ENCODE data around the gene DSC1. TPM values are rescaled to one million over a fixed set of nuclear protein-coding genes. Genes with fewer than 3 reads are reported as not detected.

The DSC1 gene
- total RNA-seq, 2 donors from 2014 or later, result 0.41 TPM; not detected in 1

DNA sequence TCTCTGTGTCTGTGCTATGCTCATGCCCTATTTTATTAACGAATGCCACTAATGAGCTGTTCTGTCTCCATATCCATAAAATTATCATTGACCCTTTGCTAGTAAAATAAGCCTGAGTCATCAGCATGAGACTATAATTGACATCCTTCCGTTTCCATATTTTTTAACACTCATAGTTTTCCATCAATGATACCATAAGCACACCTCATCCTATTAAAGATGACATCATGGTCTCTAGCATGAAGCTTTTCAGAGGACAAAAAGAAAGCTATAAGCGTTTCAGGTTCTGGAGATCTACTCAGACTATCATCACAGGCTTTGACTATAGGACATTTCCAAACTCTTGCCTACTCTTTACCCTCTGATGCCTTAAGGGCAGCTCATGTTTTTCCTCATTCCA lies 59.2 kb downstream of the DSC1 start:
- H3K27ac ChIP-seq, result no peak overlapping the region
- H3K4me3 ChIP-seq, result no peak overlapping the region
- DNase-seq (ENCODE audit: low spot score), result no peak
- TF ChIP-seq, protein P1, sequence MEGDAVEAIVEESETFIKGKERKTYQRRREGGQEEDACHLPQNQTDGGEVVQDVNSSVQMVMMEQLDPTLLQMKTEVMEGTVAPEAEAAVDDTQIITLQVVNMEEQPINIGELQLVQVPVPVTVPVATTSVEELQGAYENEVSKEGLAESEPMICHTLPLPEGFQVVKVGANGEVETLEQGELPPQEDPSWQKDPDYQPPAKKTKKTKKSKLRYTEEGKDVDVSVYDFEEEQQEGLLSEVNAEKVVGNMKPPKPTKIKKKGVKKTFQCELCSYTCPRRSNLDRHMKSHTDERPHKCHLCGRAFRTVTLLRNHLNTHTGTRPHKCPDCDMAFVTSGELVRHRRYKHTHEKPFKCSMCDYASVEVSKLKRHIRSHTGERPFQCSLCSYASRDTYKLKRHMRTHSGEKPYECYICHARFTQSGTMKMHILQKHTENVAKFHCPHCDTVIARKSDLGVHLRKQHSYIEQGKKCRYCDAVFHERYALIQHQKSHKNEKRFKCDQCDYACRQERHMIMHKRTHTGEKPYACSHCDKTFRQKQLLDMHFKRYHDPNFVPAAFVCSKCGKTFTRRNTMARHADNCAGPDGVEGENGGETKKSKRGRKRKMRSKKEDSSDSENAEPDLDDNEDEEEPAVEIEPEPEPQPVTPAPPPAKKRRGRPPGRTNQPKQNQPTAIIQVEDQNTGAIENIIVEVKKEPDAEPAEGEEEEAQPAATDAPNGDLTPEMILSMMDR (IDR thresholded peaks at IDR 0.05), result no peak
- ATAC-seq (ENCODE audit: insufficient number of reproducible peaks, low FRiP score, low read depth), result no peak
- no peaks in the 10 kb centered on the region for H3K4me1 ChIP-seq (ENCODE audit: control insufficient read depth in 1 of 2, low read depth in 2 of 2)
- no peaks in the 10 kb centered on the region for H3K27me3 ChIP-seq (replicated peaks; ENCODE audit: insufficient read depth)
- H3K36me3 ChIP-seq, result no peaks in the 10 kb centered on the region
- no peaks in the 10 kb centered on the region for H3K9me3 ChIP-seq

DNA sequence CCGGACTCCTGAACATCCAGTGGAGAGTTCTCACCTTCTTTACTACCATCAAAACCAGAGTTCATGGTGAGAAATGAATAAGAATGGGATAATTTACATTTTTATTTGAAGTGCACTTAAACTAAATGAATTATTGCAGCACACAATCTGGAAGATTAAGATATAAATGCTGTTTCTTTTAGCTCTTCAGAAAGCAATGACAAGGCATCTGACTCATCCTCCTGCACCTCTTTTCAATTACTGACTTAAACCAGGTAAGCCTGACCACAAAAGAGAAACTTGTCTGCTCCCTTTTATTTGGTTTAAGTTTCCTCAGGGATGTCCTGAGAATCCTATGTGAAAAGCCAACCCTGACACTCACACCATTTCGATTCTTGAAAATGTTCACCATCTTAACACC lies 59.7 kb downstream of the DSC1 start:
- Histone ChIP-seq H3K4me1 (ENCODE audit: control insufficient read depth in 1 of 2, low read depth in 2 of 2) (no peaks in the 10 kb centered on the region), H3K36me3 (no peaks in the 10 kb centered on the region), H3K4me3 (no peak overlapping the region), H3K9me3 (no peaks in the 10 kb centered on the region), H3K27ac (no peak overlapping the region), H3K27me3 (replicated peaks; ENCODE audit: insufficient read depth) (no peaks in the 10 kb centered on the region)
- ATAC-seq (ENCODE audit: insufficient number of reproducible peaks, low FRiP score, low read depth) (no peak), DNase-seq (ENCODE audit: low spot score) (no peak)
- TF ChIP-seq, protein P1 (IDR thresholded peaks at IDR 0.05), result no peak

DNA sequence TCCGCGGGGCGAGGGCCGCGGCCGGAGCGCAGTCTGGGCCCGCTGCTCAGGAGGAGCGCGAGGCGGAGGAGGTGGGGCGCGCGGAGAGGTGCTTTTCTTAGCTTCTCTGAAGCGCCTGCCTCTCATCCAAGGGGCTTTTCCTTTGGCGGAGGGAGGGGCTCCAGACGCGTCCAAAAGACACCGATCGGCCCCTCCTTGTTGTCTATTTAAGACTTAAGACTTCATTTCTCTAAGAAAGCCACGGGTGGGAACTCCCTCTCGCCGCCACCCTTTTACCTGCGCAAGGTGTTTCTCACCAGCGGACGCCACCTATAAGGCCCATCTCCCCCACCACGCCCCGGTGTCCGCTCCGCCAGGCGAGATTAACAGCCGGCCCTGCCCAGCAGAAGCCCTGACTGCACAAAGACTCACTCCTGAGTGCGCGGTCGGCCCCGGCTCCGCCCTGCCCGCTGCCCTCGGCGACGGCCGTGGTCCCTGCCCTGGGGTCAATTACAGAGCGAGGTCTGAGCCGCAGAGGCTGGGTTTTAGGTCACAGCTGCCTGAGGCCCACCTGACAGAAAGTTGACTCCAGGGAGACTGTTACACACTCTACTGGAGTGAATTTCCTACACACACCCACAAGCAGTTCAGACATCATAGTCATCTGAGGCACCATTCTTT lies 60.5 kb downstream of the DSC1 start, which contains the start of gene DSC2:
DSC2 (minus strand) TSS at position 397 of the 660 bp plus-strand sequence. CDS start 450 bp downstream, outside the sequence.
- DNase-seq (ENCODE audit: low spot score), result no peak

DNA sequence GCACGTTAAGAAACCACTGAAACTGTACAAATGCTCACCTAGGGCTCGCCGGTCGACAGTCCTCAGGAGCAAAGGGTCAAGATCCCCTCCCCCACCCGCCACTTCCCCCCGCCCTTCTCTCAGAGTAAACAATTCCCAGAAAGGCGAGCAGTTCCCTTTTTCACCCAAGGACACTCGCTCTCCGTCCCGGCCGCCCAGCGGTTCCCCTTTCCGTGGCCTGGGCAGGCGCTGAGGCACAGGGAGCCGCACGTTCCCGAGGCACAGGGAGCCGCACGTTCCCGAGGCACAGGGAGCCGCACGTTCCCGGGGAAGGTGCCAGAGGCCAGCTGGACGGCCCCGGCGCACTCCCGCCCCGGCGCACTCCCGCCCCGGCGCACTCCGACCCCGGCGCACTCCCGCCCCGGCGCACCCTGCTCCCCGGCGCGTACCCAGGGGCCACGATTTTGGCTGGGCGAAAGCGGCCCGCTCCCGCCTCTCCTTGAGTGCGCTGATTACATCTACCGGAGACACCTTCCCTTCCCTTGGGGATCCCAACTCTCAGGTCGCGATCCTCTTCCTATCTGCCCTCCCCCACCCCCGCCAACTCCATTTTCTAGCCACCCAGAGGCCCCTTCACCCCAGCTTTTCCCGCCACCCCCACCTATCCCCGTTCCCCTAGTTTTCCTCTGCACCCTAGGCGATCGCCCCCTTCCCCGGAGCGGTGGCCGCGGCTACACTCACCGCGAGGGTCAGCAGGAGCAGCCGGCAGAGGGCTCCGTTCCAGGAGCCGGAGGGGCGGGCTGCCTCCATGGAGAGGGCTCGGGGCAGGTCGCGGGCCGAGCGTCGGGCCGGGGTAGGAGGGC lies 61.3 kb downstream of the DSC1 start:
- H3K27ac ChIP-seq, result peak overlapping the region; percentile 47 to 52
- H3K36me3 ChIP-seq, result no peaks in the 10 kb centered on the region
- TF ChIP-seq, protein P1 (IDR thresholded peaks at IDR 0.05), result no peak
- ATAC-seq (ENCODE audit: insufficient number of reproducible peaks, low FRiP score, low read depth), result peak; percentile 16
- no peaks in the 10 kb centered on the region for H3K4me1 ChIP-seq (ENCODE audit: control insufficient read depth in 1 of 2, low read depth in 2 of 2)
- peak overlapping the region; percentile 72 for H3K4me3 ChIP-seq
- H3K9me3 ChIP-seq, result no peaks in the 10 kb centered on the region
- H3K27me3 ChIP-seq (replicated peaks; ENCODE audit: insufficient read depth), result no peaks in the 10 kb centered on the region
- no peak for DNase-seq (ENCODE audit: low spot score)

More for the DNA sequence above, 60.5 kb downstream of the DSC1 start, which contains the start of gene DSC2:
- peak within 1 kb of the TSS; percentile 47 to 50 for H3K27ac ChIP-seq
- ATAC-seq (ENCODE audit: insufficient number of reproducible peaks, low FRiP score, low read depth), result no peak
- H3K36me3 ChIP-seq, result no peaks in the 10 kb centered on the region
- TF ChIP-seq, protein P1 (IDR thresholded peaks at IDR 0.05), result no peak
- H3K9me3 ChIP-seq, result no peaks in the 10 kb centered on the region
- H3K27me3 ChIP-seq (replicated peaks; ENCODE audit: insufficient read depth), result no peaks in the 10 kb centered on the region
- H3K4me3 ChIP-seq, result peak within 1 kb of the TSS; percentile 72
- H3K4me1 ChIP-seq (ENCODE audit: control insufficient read depth in 1 of 2, low read depth in 2 of 2), result no peaks in the 10 kb centered on the region
